Esophagus squamous epithelium (tissue), 4 donors: Measurements from ENCODE around the gene HEY2.
A peak's percentile ranks its signal among the peaks of the same experiment; 100 is the strongest.

Source experiments
- POLR2A ChIP-seq, 4 donors: fragments of 450-650 bp; IDR thresholded peaks; one replicate each; pipeline ENCODE4 v1.6.1; 2017; ENCODE audit warnings: antibody characterized with exemption in 4 of 4, mild to moderate bottlenecking in 4 of 4, moderate library complexity in 3 of 4
- TF ChIP-seq, protein P1 (sequence below), 6 experiments: fragments of 450-650 bp in 4 of 6; fragments of 200-600 bp in 2 of 6; sonication (generic) in 2 of 6; IDR thresholded peaks; one replicate each; pipeline ENCODE4 v1.5.1; 2016 to 2019; ENCODE audit warnings: antibody characterized with exemption in 6 of 6, mild to moderate bottlenecking in 4 of 6, moderate library complexity in 4 of 6

DNA sequence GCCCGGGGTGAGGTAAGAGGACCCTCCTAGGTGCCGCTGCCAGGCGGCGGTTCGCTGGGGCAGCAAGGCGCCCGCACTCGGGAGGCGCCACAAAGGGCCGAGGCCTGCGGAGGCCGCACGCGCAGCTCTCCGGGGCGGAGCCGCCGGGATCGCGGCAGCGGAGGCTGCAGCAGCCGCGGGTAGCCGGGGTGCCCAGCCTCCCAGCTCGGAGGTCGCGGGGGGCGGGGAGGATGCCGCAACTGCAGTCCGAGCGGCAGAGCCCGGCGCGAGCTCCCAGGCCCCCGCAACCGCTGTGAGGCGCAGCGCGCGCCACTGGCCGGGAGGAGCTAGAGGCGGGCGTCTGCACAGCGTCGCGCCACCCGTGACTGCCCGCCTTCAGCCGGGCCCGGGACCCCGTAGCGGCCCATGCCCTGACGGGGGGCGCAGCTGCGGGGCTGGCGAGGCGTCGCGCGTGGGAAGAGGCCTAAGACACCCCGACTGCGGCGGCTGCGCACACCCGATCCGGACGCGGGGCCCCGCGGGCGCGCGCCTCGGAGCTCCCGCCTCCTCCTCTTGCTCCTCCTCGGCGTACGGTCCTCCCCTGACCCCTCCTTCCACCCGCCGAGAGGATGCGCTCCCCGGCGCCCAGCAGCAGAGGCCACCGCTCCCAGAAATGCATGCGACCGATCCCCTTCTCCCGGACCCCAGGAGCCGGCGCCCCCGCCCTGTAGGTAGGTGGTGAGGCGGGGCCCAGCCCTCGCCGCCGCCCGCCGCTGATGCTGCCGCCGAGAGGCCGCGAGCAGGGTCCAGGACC is 41.1 kb downstream of the HEY2 start, which contains the start of gene NCOA7:
- TF ChIP-seq, protein P1, sequence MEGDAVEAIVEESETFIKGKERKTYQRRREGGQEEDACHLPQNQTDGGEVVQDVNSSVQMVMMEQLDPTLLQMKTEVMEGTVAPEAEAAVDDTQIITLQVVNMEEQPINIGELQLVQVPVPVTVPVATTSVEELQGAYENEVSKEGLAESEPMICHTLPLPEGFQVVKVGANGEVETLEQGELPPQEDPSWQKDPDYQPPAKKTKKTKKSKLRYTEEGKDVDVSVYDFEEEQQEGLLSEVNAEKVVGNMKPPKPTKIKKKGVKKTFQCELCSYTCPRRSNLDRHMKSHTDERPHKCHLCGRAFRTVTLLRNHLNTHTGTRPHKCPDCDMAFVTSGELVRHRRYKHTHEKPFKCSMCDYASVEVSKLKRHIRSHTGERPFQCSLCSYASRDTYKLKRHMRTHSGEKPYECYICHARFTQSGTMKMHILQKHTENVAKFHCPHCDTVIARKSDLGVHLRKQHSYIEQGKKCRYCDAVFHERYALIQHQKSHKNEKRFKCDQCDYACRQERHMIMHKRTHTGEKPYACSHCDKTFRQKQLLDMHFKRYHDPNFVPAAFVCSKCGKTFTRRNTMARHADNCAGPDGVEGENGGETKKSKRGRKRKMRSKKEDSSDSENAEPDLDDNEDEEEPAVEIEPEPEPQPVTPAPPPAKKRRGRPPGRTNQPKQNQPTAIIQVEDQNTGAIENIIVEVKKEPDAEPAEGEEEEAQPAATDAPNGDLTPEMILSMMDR (IDR thresholded peaks at IDR 0.05): peak in 2 of 6 experiments; percentile 10 to 19
- TF ChIP-seq POLR2A (IDR thresholded peaks at IDR 0.05): peak in 2 of 4 donors; percentile 93 to 97
